Fibroblast of peridontal ligament (primary cell): Measurements from ENCODE around the gene PAK5.

Source experiments
- DNase-seq: peaks from one replicate; pipeline ENCODE4 v3.0.0-alpha.2; 2010; ENCODE audit errors: extremely low read depth

PAK5 gene

DNA sequence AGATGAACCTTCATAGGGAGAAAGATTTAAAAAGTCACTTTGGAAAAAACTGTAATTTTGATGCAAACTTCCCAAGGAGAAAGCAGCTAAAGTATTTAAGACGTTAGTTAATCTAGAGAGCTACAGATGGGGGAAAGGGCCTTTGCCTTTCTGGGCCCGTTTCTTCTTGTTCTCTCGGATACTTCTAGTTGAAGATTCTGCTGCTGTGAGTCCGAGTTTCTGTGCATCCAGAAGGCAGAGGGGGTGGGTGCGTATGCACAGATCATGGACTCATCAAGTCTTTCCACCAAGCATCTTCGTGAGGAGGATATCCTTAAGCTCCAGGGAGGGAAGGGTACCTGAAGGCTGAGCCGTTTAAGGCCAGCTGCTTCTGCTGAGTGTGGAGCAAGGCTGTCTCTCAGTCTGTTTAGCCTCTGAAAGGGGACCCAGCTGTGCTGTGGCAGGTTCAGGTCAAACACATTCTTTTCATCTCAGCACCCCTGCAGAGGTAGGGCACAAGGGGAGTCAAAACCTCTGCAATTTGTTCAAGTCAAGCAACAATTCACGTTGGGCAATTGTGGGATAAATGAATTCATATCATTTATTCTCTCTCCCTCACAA is 320.2 kb downstream of the PAK5 start:
- DNase-seq, result no peak

- no peak for DNase-seq
Observed at GRCh38 chr20:9517297-9518162, 321.3 kb downstream of the PAK5 start.

DNA sequence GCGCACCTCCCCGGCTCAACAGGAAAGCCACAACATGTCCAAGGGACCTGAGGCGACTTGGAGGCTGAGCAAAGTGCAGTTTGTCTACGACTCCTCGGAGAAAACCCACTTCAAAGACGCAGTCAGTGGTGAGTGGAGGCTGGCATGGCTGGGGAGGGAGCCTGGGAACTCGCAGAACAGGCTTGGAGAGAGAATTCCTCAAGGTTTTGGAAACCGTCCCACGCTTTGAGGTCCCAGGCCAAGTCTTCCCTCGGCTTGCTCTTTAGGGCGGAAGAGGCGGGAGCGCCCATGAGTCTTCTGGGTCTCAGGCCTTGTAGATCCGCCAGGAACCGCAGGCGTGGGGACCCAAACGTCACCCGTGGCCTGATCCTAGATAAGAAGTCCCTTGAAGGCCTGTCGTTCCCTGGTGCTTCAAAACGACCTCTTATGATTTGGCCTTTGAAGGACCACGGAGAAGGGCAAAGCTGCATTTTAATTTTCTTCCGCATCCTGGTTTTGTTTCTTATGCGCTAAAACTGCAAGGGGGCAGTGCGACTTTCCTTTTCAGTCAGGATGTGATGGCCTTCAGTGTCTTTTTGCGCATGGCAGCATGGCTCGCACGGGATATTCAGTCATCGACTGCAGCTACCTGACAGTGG is 322.5 kb downstream of the PAK5 start:
- peak; percentile 47 for DNase-seq

- DNase-seq, result no peak
Observed at GRCh38 chr20:9515741-9516233, 323.1 kb downstream of the PAK5 start.

DNA sequence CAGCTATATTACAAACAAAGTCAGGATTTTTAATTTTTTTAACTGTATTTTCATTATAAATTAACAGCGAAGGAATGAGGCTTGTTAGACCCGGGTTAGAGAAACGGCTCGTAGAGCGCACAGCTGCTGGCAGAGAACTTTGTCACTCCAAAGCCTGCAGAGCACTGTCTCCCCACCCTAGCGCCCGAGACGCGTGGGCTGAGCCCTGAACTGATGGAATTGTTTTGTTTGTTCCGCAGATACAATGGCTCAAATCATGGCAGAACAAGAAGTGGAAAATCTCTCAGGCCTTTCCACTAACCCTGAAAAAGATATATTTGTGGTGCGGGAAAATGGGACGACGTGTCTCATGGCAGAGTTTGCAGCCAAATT is 323.7 kb downstream of the PAK5 start:
- no peak for DNase-seq

DNA sequence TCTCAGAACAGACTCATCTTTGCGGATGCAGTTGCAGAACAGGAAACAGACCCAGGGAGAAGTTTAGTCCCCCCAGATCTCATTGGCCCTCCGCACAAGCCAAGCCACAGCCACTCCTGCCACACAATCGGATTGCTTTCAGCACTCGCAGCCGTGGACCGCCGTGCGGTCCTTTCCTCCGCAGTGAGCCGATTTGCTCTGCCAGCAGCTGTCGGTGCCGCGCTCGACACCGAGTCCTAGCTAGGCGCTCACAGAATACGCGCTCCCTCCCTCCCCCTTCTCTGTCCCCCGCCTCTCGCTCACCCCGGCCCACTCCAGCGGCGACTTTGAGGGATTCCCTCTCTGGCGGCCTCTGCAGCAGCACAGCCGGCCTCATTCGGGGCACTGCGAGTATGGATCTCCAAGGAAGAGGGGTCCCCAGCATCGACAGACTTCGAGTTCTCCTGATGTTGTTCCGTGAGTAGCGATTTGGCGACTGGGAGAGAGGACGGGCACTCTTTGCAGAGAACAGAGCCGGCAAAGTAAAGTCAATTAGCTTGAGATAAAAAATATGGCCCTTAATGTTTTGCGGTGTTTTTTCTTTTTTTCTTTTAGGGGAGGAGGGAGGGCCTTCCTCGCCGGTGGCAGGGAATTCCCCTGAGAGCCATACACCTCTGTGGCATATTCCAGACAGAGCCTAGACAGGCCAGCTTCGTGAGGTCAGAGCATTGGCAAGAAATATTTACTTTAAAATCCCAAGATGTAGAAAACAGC is 324.2 kb downstream of the PAK5 start, which contains the start of gene LAMP5:
Gene LAMP5 (plus strand): TSS at position 130 of the 753 bp plus-strand sequence. CDS start 263 bp downstream, at position 393.
- DNase-seq, result no peak

DNA sequence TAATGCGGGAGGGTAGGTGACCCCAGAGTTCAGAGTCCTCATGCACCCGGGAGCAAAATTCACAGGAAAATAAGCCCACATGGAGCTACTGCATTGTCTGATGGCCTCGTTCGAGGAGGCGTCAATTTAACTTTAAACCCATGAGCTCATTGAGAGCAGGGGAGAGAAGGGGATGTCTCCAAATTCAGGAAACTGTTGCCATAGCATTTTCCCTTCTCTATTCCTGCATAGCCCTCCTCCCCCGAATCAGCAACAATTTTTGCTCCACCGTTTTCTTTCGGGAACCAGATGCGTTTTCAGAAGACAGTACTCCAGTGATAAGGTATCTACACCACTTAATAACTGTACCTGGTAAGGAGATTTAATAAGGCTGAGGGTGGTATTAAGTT is 324.8 kb downstream of the PAK5 start:
- no peak for DNase-seq

GRCh38 chr20:9510911-9511310 is 328.0 kb downstream of the PAK5 start:
- no peak for DNase-seq

- DNase-seq, result no peak
Observed at GRCh38 chr20:9509246-9509645, 329.6 kb downstream of the PAK5 start.

GRCh38 chr20:9508696-9509178 is 330.1 kb downstream of the PAK5 start:
- no peak for DNase-seq

DNA sequence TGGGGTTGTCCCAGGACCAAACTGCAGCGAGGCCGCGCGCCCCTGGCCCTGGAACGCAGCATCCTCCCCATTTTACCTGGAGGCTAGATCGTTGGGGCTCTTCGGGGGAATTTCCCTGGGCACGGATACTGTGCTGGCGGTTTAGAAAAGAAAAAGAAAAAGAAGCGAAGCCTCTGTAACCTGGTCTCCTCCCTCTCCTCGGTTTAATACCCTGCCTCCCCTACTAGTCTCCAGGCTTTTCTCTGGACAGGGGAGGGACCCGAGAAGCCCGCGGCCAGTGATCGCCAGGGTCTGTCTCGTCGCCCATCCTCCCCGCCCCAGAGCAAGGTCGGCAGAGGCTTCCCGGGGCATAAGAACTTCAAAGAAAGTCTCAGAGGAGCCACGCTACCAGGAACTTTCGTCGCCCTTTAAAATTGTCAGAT is 330.6 kb downstream of the PAK5 start:
- DNase-seq, result no peak

DNA sequence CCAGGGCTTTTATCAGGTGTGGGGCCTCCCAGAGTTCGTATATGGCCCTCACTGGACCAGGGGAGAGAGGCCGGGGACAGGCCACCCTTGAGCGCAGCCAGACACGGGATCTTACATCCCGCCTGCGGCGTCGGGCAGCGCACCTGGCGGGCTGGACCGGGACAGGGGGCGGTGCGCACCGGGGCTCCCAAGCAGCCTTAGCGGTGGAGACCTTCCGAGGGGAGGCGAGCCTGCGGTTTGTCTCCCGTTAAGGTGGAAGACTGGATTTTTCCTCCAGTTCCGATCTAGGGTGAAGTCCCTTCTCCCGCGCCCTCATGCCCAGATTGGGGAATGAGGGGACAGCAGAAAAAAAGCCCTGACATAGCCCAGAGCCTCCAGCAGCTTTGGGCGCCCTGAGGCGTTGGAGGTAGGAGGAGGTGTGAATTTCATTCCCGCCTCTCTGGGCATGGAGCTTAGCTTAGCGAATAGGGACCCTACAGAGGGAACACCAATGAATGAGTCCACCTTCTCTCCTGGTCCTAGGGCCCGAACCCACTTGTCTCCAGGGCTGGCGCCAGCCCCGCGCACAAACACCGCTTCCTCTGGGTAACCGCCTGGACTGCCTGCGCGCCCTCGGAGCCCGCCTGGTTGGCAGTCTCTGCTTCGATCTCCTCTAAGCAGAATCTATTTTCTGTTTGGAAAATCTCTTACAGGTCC is 331.2 kb downstream of the PAK5 start:
- DNase-seq, result no peak

GRCh38 chr20:9506964-9507369 is 331.9 kb downstream of the PAK5 start:
- DNase-seq, result no peak

- no peak for DNase-seq
Observed at GRCh38 chr20:9506280-9506821, 332.5 kb downstream of the PAK5 start.

DNA sequence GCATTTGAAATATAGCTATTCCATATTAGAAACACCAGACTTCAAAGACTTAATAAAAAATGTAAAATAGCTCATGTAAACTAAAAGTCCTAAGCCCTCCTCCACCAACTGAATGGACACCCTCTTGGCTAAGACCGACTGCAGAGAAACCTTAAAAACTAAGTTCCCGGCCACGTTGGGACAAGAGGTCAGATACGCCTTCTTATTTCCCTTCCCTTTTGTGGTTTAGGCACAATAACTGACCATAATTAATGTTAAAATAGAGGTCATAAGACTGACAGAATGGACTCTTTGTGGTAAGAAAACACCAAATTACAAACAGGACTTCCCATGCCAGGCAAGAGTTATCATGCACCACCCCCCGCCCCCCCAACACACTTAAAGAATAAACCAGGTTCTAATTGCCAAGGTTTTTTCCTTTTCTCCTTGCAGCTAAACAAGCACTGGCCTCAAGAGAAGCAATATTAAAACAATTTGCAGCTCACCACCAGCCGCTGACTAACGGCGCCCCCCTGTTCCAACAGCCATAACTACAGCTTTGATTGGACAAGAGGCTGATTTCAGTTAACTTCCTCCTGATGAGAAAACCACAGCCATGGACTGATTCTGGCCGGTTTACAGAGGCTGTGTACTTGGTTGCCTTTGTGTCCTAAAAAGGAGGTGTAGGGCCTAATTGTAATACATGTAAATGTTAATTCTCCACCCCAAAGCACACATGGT is 335.2 kb downstream of the PAK5 start:
- DNase-seq, result peak; percentile 85

- no peak for DNase-seq
Observed at GRCh38 chr20:9501473-9501872, 337.4 kb downstream of the PAK5 start.

DNA sequence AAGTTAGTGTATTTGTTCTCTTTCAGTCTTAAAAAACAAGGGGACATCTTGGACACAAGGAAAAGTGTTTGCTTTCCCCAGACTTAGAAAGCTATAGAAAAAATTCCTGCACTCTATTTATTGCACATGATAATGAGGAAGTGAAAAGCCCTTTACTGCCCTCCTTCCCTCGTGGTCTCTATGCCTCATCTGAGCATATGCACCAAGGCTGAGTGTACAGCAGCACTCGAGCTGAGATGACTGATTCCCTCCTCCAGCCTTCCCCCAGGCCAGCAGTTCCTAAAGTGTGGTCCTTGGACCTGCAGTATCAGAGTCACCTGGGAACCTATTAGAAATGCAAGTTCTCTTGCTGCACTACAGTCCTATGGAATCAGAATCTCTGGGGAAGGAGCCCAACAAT is 338.8 kb downstream of the PAK5 start:
- DNase-seq, result no peak

GRCh38 chr20:9499126-9499899 is 339.6 kb downstream of the PAK5 start:
- no peak for DNase-seq

DNA sequence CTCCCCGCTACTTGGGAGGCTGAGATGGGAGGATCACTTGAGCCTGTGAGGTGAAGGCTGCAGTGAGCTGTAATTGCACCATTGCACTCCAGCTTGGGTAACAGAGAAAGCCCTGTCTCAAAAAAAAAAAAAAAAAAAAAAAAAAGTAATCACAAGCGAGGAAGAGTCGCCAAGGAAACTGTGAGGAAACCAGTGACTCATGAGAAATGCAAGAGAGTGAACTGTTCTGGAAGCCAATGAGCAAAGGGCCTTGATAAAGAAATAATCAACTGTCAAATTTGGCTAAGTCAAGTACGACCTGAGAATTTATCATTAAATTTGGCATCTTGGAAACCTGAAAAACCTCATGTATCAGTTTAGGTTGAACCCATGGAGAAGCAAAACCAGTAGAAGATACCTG is 340.6 kb downstream of the PAK5 start:
- peak; percentile 56 for DNase-seq
